DOHH2 (cell line): Measurements from ENCODE around the gene RSPH6A.

ENCODE experiments used
- H3F3A ChIP-seq: fragments of 200-600 bp; sonication (generic), shearing (Covaris generic); 2 replicates; pipeline ENCODE4 v1.6.0; 2016; ENCODE audit warnings: antibody characterized with exemption, mild to moderate bottlenecking; ENCODE audit not compliant: control insufficient read depth, insufficient read depth
- H3K27ac ChIP-seq: fragments of 200-600 bp; sonication (generic); 2 replicates; pipeline ENCODE4 v1.5.1; 2014; ENCODE audit warnings: low read depth, mild to moderate bottlenecking, low read length, moderate library complexity
- H3K27me3 ChIP-seq: fragments of 200-600 bp; sonication (generic); 2 replicates; pipeline ENCODE4 v1.6.1; 2014; ENCODE audit warnings: mild to moderate bottlenecking, low read length, mixed read lengths; ENCODE audit not compliant: control insufficient read depth
- H3K36me3 ChIP-seq: fragments of 200-600 bp; sonication (generic); 2 replicates; pipeline ENCODE4 v1.6.1; 2014; ENCODE audit warnings: mild to moderate bottlenecking, low read length, moderate library complexity, mixed read lengths; ENCODE audit not compliant: control insufficient read depth
- H3K4me1 ChIP-seq: fragments of 200-600 bp; sonication (generic); 2 replicates; pipeline ENCODE4 v1.6.1; 2014; ENCODE audit warnings: mild to moderate bottlenecking, low read length, mixed read lengths; ENCODE audit not compliant: control insufficient read depth
- H3K4me2 ChIP-seq: fragments of 200-600 bp; sonication (generic); 2 replicates; pipeline ENCODE4 v1.6.0; 2014; ENCODE audit warnings: mild to moderate bottlenecking, low read length, moderate library complexity
- H3K4me3 ChIP-seq: fragments of 200-600 bp; sonication (generic); 2 replicates; pipeline ENCODE4 v1.5.1; 2014; ENCODE audit warnings: mild to moderate bottlenecking, low read length, mixed read lengths
- H3K79me2 ChIP-seq: fragments of 200-600 bp; sonication (generic); 2 replicates; pipeline ENCODE4 v1.6.1; 2014; ENCODE audit warnings: mild to moderate bottlenecking, low read length, mixed read lengths; ENCODE audit not compliant: control insufficient read depth
- H3K9me2 ChIP-seq: fragments of 200-600 bp; sonication (generic); replicated peaks from 2 replicates; pipeline ENCODE4 v1.6.1; 2014; ENCODE audit warnings: mild to moderate bottlenecking, low read length, mixed read lengths; ENCODE audit not compliant: control insufficient read depth
- H3K9me3 ChIP-seq: fragments of 200-600 bp; sonication (generic); 2 replicates; pipeline ENCODE4 v1.6.1; 2014; ENCODE audit warnings: antibody characterized with exemption, low read length, mixed read lengths; ENCODE audit not compliant: control insufficient read depth, insufficient read depth
- H4K20me1 ChIP-seq: fragments of 200-600 bp; sonication (generic); 2 replicates; pipeline ENCODE4 v1.6.0; 2014; ENCODE audit warnings: low read depth, mild to moderate bottlenecking, antibody characterized with exemption, low read length, moderate library complexity; ENCODE audit not compliant: control insufficient read depth, insufficient read depth
- EZH2phosphoT487 ChIP-seq: fragments of 200-600 bp; sonication (generic); IDR thresholded peaks from 2 replicates; pipeline ENCODE4 v1.6.1; 2017; ENCODE audit warnings: borderline replicate concordance, mild to moderate bottlenecking, antibody characterized with exemption, low read length, moderate library complexity, mixed read lengths
- TF ChIP-seq, protein P1 (sequence below): fragments of 200-600 bp; sonication (generic); IDR thresholded peaks from one replicate; pipeline ENCODE4 v1.5.1; 2014; ENCODE audit warnings: antibody characterized with exemption, mild to moderate bottlenecking, low read depth, low read length; ENCODE audit not compliant: poor library complexity, severe bottlenecking

Gene RSPH6A

DNA sequence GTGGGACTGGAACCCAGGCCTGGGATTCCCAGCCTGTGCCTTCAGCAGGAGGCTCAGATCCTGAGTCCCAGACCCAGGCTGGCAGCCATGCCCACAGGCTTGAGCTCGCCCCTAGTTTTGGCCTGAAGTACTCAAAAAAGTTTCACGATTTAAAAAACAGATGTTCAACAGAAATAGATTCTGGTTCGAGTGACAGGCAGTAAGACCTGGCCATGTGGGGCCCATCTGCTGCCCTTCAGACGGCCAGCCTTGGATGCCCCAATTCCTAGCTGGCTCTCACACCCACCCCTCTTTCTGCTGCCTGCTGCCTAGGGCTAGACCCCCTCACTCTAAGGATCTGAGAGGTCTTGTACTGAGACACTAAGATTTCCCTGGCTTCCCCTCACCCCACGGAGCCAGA lies 30.0 kb downstream of the RSPH6A start:
- Histone ChIP-seq H3K79me2 (no peaks in the 10 kb centered on the region), H3K27me3 (no peaks in the 10 kb centered on the region), H3F3A (peaks cover 2% of the 10 kb centered on the region; the same call in 1 of the 2 replicates), H3K9me3 (no peaks in the 10 kb centered on the region), H3K9me2 (no peaks in the 10 kb centered on the region), H3K4me1 (peaks cover 2% of the 10 kb centered on the region), H3K4me2 (no peak overlapping the region), H4K20me1 (peaks cover 8% of the 10 kb centered on the region), H3K27ac (no peak overlapping the region), H3K36me3 (peaks cover 34% of the 10 kb centered on the region), H3K4me3 (no peak overlapping the region)
- no peak for TF ChIP-seq EZH2phosphoT487
- TF ChIP-seq, protein P1, sequence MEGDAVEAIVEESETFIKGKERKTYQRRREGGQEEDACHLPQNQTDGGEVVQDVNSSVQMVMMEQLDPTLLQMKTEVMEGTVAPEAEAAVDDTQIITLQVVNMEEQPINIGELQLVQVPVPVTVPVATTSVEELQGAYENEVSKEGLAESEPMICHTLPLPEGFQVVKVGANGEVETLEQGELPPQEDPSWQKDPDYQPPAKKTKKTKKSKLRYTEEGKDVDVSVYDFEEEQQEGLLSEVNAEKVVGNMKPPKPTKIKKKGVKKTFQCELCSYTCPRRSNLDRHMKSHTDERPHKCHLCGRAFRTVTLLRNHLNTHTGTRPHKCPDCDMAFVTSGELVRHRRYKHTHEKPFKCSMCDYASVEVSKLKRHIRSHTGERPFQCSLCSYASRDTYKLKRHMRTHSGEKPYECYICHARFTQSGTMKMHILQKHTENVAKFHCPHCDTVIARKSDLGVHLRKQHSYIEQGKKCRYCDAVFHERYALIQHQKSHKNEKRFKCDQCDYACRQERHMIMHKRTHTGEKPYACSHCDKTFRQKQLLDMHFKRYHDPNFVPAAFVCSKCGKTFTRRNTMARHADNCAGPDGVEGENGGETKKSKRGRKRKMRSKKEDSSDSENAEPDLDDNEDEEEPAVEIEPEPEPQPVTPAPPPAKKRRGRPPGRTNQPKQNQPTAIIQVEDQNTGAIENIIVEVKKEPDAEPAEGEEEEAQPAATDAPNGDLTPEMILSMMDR: no peak

DNA sequence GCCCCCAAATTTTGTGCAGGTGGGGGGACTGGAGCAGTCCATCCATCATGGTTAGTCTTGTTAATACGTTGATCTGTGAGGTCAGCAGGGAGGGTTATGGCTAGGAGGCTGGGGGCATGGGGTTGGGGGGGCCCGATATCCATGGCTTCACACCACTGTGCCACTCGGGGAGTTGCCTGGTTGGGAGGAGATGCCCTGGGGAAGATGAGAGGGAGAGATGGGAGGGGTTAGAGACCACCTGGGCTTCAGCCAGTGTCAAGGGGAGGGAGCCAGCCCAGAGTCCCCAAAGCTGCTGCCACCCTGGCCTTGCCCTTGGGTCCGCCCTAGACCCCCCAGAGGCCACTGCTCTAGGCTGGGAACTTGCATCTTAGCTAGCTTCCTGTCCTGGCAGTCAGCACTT lies 31.0 kb downstream of the RSPH6A start:
- no peak overlapping the region for H3K4me3 ChIP-seq
- peaks cover 5% of the 10 kb centered on the region; the same call in 1 of the 2 replicates for H3F3A ChIP-seq
- no peak for TF ChIP-seq EZH2phosphoT487
- TF ChIP-seq, protein P1: no peak
- H3K4me2 ChIP-seq: no peak overlapping the region
- H3K27me3 ChIP-seq: no peaks in the 10 kb centered on the region
- H3K9me2 ChIP-seq: no peaks in the 10 kb centered on the region
- H3K4me1 ChIP-seq: peaks cover 12% of the 10 kb centered on the region
- H3K27ac ChIP-seq: no peak overlapping the region
- H3K36me3 ChIP-seq: peaks cover 28% of the 10 kb centered on the region
- H3K79me2 ChIP-seq: no peaks in the 10 kb centered on the region
- peaks cover 12% of the 10 kb centered on the region for H4K20me1 ChIP-seq
- H3K9me3 ChIP-seq: no peaks in the 10 kb centered on the region

DNA sequence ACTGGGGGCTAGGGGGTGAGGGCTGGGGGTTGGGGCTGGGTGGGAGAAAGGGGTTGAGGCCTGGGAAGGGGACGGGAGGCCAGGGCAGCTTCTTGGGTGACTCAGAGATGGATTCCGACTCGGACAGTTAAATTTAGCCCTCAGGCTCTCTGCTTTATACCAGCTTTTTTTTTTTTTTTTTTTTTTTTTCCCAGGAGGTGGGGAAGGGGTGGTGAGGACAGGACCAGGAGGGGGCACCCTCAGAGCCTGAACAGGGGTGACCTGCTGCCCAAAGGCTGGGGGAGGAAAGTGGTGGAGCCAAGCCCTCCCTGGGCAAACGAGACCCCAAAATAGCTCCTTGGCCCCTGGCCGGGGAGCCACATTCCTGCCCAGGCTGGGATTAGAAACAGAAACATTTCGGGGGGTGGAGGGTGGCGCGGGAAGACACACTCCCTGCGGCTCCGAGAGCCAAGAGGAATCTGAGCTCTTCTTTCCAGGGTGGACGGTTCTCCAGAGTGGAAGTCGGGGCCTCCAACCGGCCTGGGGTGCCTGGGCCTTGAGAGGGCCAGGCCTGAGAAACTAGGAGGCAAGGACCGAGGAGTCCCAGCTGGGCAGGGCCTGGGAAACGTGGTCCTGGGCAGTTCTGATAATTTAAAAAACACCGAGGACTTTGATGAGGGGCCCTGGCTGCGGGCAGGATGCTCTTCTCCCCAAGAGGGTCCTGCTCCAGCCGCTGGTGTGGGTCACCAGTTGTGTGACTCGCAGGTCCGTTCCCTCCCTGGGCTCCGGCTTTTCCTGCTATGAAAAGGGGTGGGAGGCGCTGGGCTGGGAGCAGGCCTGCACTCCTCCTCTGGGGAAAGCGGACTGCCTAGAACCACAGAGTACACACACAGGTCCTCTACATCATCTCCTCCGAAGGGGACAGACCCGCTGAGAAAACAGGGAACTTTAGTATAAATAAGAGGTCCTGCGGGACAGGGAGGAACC lies 32.0 kb downstream of the RSPH6A start:
- Histone ChIP-seq H3K4me2 (no peak overlapping the region), H3K4me3 (no peak overlapping the region), H3K79me2 (no peaks in the 10 kb centered on the region), H4K20me1 (peaks cover 18% of the 10 kb centered on the region), H3K9me2 (no peaks in the 10 kb centered on the region), H3K9me3 (no peaks in the 10 kb centered on the region), H3K27ac (no peak overlapping the region), H3K4me1 (peaks cover 19% of the 10 kb centered on the region), H3K36me3 (peaks cover 26% of the 10 kb centered on the region), H3F3A (peaks cover 5% of the 10 kb centered on the region; the same call in 1 of the 2 replicates), H3K27me3 (no peaks in the 10 kb centered on the region)
- TF ChIP-seq EZH2phosphoT487: no peak
- TF ChIP-seq, protein P1: no peak
